Skeletal muscle satellite cell (primary cell): ENCODE measurements around the gene TBC1D8. TPM values are rescaled to one million over a fixed set of nuclear protein-coding genes. Genes with fewer than 3 reads are reported as not detected.

ENCODE experiments used
- H3K27me3 ChIP-seq: 2 replicates; pipeline ENCODE4 v1.7.0; 2013; ENCODE audit warnings: low read length; ENCODE audit not compliant: control insufficient read depth, insufficient read depth
- H3K36me3 ChIP-seq: 2 replicates; pipeline ENCODE4 v1.7.0; 2013; ENCODE audit warnings: mild to moderate bottlenecking, control low read depth, low read length; ENCODE audit not compliant: insufficient read depth
- H3K4me1 ChIP-seq: 2 replicates; pipeline ENCODE4 v1.7.0; 2013; ENCODE audit warnings: low read length; ENCODE audit not compliant: control insufficient read depth, insufficient read depth
- H3K4me2 ChIP-seq: 2 replicates; pipeline ENCODE4 v1.7.0; 2013; ENCODE audit warnings: mild to moderate bottlenecking, low read length
- H3K4me3 ChIP-seq: 2 replicates; pipeline ENCODE4 v1.7.0; 2013; ENCODE audit warnings: low read length
- H3K9ac ChIP-seq: 2 replicates; pipeline ENCODE4 v1.7.0; 2013; ENCODE audit warnings: mild to moderate bottlenecking, low read depth, low read length, moderate library complexity
- H3K9me3 ChIP-seq: replicated peaks from 2 replicates; pipeline ENCODE4 v1.7.0; 2013; ENCODE audit warnings: mild to moderate bottlenecking, control low read depth, low read length
- small RNA-seq: library from RNA; depleted of rRNA; stranded (forward); fragments of <200 nt; gene quantifications from one replicate; pipeline ENCODE3, GENCODE V24; 2012

Gene TBC1D8

GRCh38 chr2:100960688-100961087, 190.5 kb downstream of the TBC1D8 start:
- Histone ChIP-seq H3K9ac (no peak overlapping the region), H3K36me3 (peaks cover 8% of the 10 kb centered on the region), H3K4me3 (no peak overlapping the region), H3K27me3 (no peaks in the 10 kb centered on the region), H3K4me2 (no peak overlapping the region), H3K9me3 (no peaks in the 10 kb centered on the region), H3K4me1 (peaks cover 27% of the 10 kb centered on the region)

DNA sequence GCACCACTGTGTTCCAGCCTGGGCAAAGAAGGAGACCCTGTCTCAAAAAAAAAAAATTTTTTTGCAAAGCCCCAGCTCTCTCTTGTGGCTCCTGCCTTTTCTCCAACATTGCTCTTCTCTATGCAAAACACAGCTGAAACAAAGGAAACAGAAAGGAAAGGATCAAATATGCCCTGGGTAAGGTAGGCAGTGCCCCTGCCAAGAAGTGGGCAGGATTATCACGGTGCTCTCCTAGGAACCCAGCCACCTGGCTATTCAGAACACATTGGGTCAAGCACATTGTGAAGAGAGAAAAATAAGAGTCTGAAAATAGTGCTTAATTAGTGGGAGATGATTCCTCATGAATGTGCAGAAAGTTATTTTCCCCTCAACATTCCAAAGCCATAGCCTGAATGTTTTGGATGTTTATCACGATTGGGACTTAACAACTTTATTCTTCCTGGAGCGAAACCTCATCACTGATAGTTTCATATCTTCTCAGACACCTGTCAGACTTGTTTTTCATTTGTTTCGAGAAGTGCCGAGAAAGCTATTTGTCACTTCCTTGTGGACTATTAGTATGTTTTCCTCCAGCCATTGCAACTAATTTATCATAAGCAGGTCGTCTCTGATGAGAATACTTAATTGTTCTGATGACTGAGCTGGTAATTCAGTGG, 191.8 kb downstream of the TBC1D8 start:
- Histone ChIP-seq H3K4me1 (peaks cover 27% of the 10 kb centered on the region), H3K4me3 (no peak overlapping the region), H3K36me3 (peaks cover 8% of the 10 kb centered on the region), H3K4me2 (no peak overlapping the region), H3K27me3 (no peaks in the 10 kb centered on the region), H3K9ac (no peak overlapping the region), H3K9me3 (no peaks in the 10 kb centered on the region)

- peaks cover 27% of the 10 kb centered on the region for H3K4me1 ChIP-seq
- peak overlapping the region; percentile 41 for H3K4me3 ChIP-seq
- peak overlapping the region; percentile 57 for H3K4me2 ChIP-seq
- H3K27me3 ChIP-seq = no peaks in the 10 kb centered on the region
- H3K9me3 ChIP-seq = no peaks in the 10 kb centered on the region
- H3K36me3 ChIP-seq = peaks cover 8% of the 10 kb centered on the region
- peak overlapping the region; percentile 26 for H3K9ac ChIP-seq
Measured at GRCh38 chr2:100957996-100958653, 193.1 kb downstream of the TBC1D8 start.

Small RNA genes within 50 kb of the gene (small RNA-seq; reads per million reads assigned to genes)
- not detected for gene BBIP1P1
